GM12878 (cell line): Measurements from ENCODE around the gene ALAS1. TPM values are rescaled to one million over a fixed set of nuclear protein-coding genes. Genes with fewer than 3 reads are reported as not detected.
A peak's percentile ranks its signal among the peaks of the same experiment; 100 is the strongest.

Experiments used
- BMI1 ChIP-seq: fragments of 450-650 bp; IDR thresholded peaks from 2 replicates; pipeline ENCODE4 v1.6.1; 2016; ENCODE audit warnings: mild to moderate bottlenecking, moderate library complexity, borderline replicate concordance
- CHD2 ChIP-seq: IDR thresholded peaks from 2 replicates; pipeline ENCODE4 v1.6.1; 2011; ENCODE audit warnings: low read depth, low read length, improper control_type of control experiment, borderline replicate concordance
- DPF2 ChIP-seq: fragments of 450-650 bp; IDR thresholded peaks from 2 replicates; pipeline ENCODE4 v1.6.1; 2017; ENCODE audit warnings: mild to moderate bottlenecking
- NFIC ChIP-seq: IDR thresholded peaks from 2 replicates; pipeline ENCODE4 v1.6.1; 2012; ENCODE audit warnings: low read depth, mild to moderate bottlenecking, inconsistent platforms, low read length, moderate library complexity
- NFYB ChIP-seq: IDR thresholded peaks from 2 replicates; pipeline ENCODE4 v1.6.1; 2011; ENCODE audit warnings: low read depth, mild to moderate bottlenecking, low read length, improper control_type of control experiment, moderate library complexity; ENCODE audit not compliant: insufficient read depth
- NR2C2 ChIP-seq: IDR thresholded peaks from 2 replicates; pipeline ENCODE4 v1.6.1; 2011; ENCODE audit warnings: borderline replicate concordance, low read depth; ENCODE audit not compliant: control insufficient read depth, insufficient read length
- SREBF1 ChIP-seq: IDR thresholded peaks from 2 replicates; pipeline ENCODE4 v1.6.1; 2012; ENCODE audit warnings: mild to moderate bottlenecking, low read length
- ZNF217 ChIP-seq: fragments of 450-650 bp; IDR thresholded peaks from 2 replicates; pipeline ENCODE4 v1.6.1; 2017; ENCODE audit warnings: antibody characterized with exemption, mild to moderate bottlenecking
- ZSCAN29 ChIP-seq: fragments of 450-650 bp; IDR thresholded peaks from 2 replicates; pipeline ENCODE4 v1.6.1; 2017; ENCODE audit warnings: mild to moderate bottlenecking, moderate library complexity
- polyA plus RNA-seq, 11 experiments: library from polyadenylated mRNA; depleted of rRNA in 4 of 11; unstranded in 6 of 11; stranded (reverse) in 5 of 11; fragments of >200 nt; fragmentation: Nextera tagmentation in 4 of 11; fragmentation: Illumina TruSeq in 1 of 11; extraction: Ambion mirVana in 4 of 11; extraction: Trizol in 1 of 11; gene quantifications; 1 replicate in 1 of 11; 2 replicates in 10 of 11; pipeline versions ENCODE4 v1.2.1 to v1.2.3, GENCODE V29; 2011 to 2016; ENCODE audit warnings: inconsistent platforms in 2 of 11, missing spikeins in 2 of 11, low read depth in 1 of 11
- total RNA-seq, 4 experiments: library from RNA; depleted of rRNA in 3 of 4; stranded (reverse); fragments of >200 nt in 3 of 4; fragmentation: Illumina TruSeq in 1 of 4; extraction: Trizol in 1 of 4; gene quantifications; 2 replicates each; pipeline versions ENCODE4 v1.2.1 to v1.2.3, GENCODE V29; 2013 to 2021
- TF ChIP-seq, protein P1 (sequence below): IDR thresholded peaks from 2 replicates; pipeline ENCODE4 v1.6.1; 2012; ENCODE audit warnings: low read length, inconsistent platforms
- TF ChIP-seq, protein P2 (sequence below): fragments of 450-650 bp; IDR thresholded peaks from 2 replicates; pipeline ENCODE4 v1.6.1; 2018; ENCODE audit warnings: borderline replicate concordance, mild to moderate bottlenecking; ENCODE audit not compliant: partially characterized antibody

ALAS1 gene
- total and polyA plus RNA-seq, 10 of the 15 experiments (the other 5 are each of a cell fraction or from before 2014, with no cell fraction given) = 69.9 to 115 (median 94.1) TPM

DNA sequence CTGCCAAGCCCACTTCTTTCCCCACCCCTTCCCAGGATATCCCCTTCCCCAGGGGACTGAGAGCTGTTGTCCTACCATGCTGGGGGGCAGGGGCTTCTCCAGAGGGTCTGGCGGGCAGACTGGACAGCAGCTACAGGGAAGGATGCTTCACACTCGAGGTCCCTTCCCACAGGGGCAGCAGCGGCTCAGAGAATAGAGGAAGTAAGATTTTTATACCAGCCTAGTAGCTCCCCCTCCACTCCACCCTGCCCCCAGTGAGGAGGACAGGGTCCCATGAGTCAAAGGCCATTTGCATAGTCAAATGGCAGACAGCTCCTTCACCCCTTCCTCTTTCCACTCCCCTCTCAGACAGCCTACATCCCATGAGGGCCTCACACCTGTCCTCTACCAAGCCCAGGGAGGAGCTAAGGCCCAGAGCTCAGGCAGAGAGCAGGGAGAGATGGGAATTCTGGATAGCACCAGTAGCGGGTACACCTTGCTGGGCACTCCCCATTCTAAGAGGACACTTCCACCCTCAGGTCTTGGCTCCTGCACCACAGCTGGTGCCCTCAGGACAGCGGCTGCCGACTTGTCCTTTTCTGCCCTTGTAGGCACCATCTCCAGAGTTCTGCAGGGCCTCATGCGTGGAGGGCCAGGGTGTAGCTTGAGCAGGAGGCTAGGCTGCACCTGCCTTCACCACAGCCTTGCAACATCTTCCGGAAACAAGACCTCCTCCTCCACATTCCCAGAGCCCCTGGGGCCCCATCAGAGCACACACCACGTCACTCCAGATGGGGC is 27.7 kb downstream of the ALAS1 start, which contains the start of gene TLR9 (continued):
- TF ChIP-seq BMI1 = no peak
- TF ChIP-seq, protein P1, sequence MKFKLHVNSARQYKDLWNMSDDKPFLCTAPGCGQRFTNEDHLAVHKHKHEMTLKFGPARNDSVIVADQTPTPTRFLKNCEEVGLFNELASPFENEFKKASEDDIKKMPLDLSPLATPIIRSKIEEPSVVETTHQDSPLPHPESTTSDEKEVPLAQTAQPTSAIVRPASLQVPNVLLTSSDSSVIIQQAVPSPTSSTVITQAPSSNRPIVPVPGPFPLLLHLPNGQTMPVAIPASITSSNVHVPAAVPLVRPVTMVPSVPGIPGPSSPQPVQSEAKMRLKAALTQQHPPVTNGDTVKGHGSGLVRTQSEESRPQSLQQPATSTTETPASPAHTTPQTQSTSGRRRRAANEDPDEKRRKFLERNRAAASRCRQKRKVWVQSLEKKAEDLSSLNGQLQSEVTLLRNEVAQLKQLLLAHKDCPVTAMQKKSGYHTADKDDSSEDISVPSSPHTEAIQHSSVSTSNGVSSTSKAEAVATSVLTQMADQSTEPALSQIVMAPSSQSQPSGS = no peak
- TF ChIP-seq SREBF1 = no peak
- no peak for TF ChIP-seq NFYB
- TF ChIP-seq ZNF217 = peak; percentile 49; the same call in 1 of the 2 replicates
- TF ChIP-seq DPF2 = no peak; the same call in none of the 2 replicates
- TF ChIP-seq CHD2 = peak; percentile 65; the same call in 1 of the 2 replicates
- TF ChIP-seq, protein P2, sequence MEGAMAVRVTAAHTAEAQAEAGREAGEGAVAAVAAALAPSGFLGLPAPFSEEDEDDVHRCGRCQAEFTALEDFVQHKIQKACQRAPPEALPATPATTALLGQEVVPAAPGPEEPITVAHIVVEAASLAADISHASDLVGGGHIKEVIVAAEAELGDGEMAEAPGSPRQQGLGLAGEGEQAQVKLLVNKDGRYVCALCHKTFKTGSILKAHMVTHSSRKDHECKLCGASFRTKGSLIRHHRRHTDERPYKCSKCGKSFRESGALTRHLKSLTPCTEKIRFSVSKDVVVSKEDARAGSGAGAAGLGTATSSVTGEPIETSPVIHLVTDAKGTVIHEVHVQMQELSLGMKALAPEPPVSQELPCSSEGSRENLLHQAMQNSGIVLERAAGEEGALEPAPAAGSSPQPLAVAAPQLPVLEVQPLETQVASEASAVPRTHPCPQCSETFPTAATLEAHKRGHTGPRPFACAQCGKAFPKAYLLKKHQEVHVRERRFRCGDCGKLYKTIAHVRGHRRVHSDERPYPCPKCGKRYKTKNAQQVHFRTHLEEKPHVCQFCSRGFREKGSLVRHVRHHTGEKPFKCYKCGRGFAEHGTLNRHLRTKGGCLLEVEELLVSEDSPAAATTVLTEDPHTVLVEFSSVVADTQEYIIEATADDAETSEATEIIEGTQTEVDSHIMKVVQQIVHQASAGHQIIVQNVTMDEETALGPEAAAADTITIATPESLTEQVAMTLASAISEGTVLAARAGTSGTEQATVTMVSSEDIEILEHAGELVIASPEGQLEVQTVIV = no peak
- no peak for TF ChIP-seq ZSCAN29
- no peak for TF ChIP-seq NFIC
- TF ChIP-seq NR2C2 = no peak
